ENCODE data around the gene LRMDA.
A peak's percentile ranks its signal among the peaks of the same experiment; 100 is the strongest.

Gene LRMDA

GRCh38 chr10:75880031-75880775, 448.8 kb downstream of the LRMDA start:
- Histone ChIP-seq H4K5ac (ENCODE audit: low read length) (no peak overlapping the region), H3K9ac (ENCODE audit: low read length) (no peak overlapping the region), H2BK15ac (replicated peaks; ENCODE audit: low read depth) (no peak overlapping the region), H2BK120ac (ENCODE audit: low read depth, low read length) (no peak overlapping the region), H3K4me3 (ENCODE audit: low read length) (no peak overlapping the region), H3K4me1 (ENCODE audit: control insufficient read depth, low read depth, low read length) (peaks cover 3% of the 10 kb centered on the region), H2AK5ac (ENCODE audit: low read length) (no peak overlapping the region), H3K4me2 (ENCODE audit: low read length) (no peak overlapping the region), H4K8ac (ENCODE audit: low read depth, low read length) (no peak overlapping the region), H3K79me1 (ENCODE audit: low read length) (no peaks in the 10 kb centered on the region), H3K79me2 (ENCODE audit: control insufficient read depth, insufficient read depth, low read length) (no peaks in the 10 kb centered on the region), H3K36me3 (ENCODE audit: control insufficient read depth, insufficient read depth, low read length) (no peaks in the 10 kb centered on the region), H3K56ac (ENCODE audit: low read length) (no peak overlapping the region), H3K27ac (ENCODE audit: low read depth, low read length) (no peak overlapping the region), H2BK5ac (ENCODE audit: low read length) (no peak overlapping the region), H3K23ac (ENCODE audit: low read length) (no peak overlapping the region), H3K27me3 (ENCODE audit: insufficient read depth, low read length, poor library complexity) (no peaks in the 10 kb centered on the region), H3K18ac (ENCODE audit: low read length) (no peak overlapping the region), H3K4ac (ENCODE audit: low read depth, low read length) (no peak overlapping the region)
- no CpG with 5 or more reads among the region's 4 CpGs for WGBS (ENCODE audit: extremely low coverage, insufficient coverage, low lambda C conversion rate)
- DNase-seq: no peak

GRCh38 chr10:75883081-75884072, 452.0 kb downstream of the LRMDA start:
- Histone ChIP-seq H3K79me1 (ENCODE audit: low read length) (no peaks in the 10 kb centered on the region), H3K4ac (ENCODE audit: low read depth, low read length) (no peak overlapping the region), H4K5ac (ENCODE audit: low read length) (no peak overlapping the region), H2AK5ac (ENCODE audit: low read length) (no peak overlapping the region), H3K27ac (ENCODE audit: low read depth, low read length) (no peak overlapping the region), H3K56ac (ENCODE audit: low read length) (no peak overlapping the region), H2BK15ac (replicated peaks; ENCODE audit: low read depth) (no peak overlapping the region), H3K9ac (ENCODE audit: low read length) (no peak overlapping the region), H3K18ac (ENCODE audit: low read length) (no peak overlapping the region), H3K4me2 (ENCODE audit: low read length) (no peak overlapping the region), H3K4me1 (ENCODE audit: control insufficient read depth, low read depth, low read length) (no peaks in the 10 kb centered on the region), H4K8ac (ENCODE audit: low read depth, low read length) (no peak overlapping the region), H2BK120ac (ENCODE audit: low read depth, low read length) (no peak overlapping the region), H3K23ac (ENCODE audit: low read length) (no peak overlapping the region), H3K4me3 (ENCODE audit: low read length) (no peak overlapping the region), H3K79me2 (ENCODE audit: control insufficient read depth, insufficient read depth, low read length) (no peaks in the 10 kb centered on the region), H3K36me3 (ENCODE audit: control insufficient read depth, insufficient read depth, low read length) (no peaks in the 10 kb centered on the region), H2BK5ac (ENCODE audit: low read length) (no peak overlapping the region), H3K27me3 (ENCODE audit: insufficient read depth, low read length, poor library complexity) (no peaks in the 10 kb centered on the region)
- no peak for DNase-seq
- no CpG with 5 or more reads among the region's 9 CpGs for WGBS (ENCODE audit: extremely low coverage, insufficient coverage, low lambda C conversion rate)

- Histone ChIP-seq H3K56ac (ENCODE audit: low read length) (no peak overlapping the region), H3K79me2 (ENCODE audit: control insufficient read depth, insufficient read depth, low read length) (no peaks in the 10 kb centered on the region), H3K27ac (ENCODE audit: low read depth, low read length) (no peak overlapping the region), H3K23ac (ENCODE audit: low read length) (no peak overlapping the region), H3K4me2 (ENCODE audit: low read length) (no peak overlapping the region), H2BK15ac (replicated peaks; ENCODE audit: low read depth) (no peak overlapping the region), H4K8ac (ENCODE audit: low read depth, low read length) (no peak overlapping the region), H2BK5ac (ENCODE audit: low read length) (no peak overlapping the region), H2BK120ac (ENCODE audit: low read depth, low read length) (no peak overlapping the region), H3K27me3 (ENCODE audit: insufficient read depth, low read length, poor library complexity) (no peaks in the 10 kb centered on the region), H3K4me1 (ENCODE audit: control insufficient read depth, low read depth, low read length) (no peaks in the 10 kb centered on the region), H4K5ac (ENCODE audit: low read length) (no peak overlapping the region), H3K36me3 (ENCODE audit: control insufficient read depth, insufficient read depth, low read length) (no peaks in the 10 kb centered on the region), H2AK5ac (ENCODE audit: low read length) (no peak overlapping the region), H3K9ac (ENCODE audit: low read length) (no peak overlapping the region), H3K4me3 (ENCODE audit: low read length) (no peak overlapping the region), H3K4ac (ENCODE audit: low read depth, low read length) (no peak overlapping the region), H3K18ac (ENCODE audit: low read length) (no peak overlapping the region), H3K79me1 (ENCODE audit: low read length) (no peaks in the 10 kb centered on the region)
- no peak for DNase-seq
- WGBS (ENCODE audit: extremely low coverage, insufficient coverage, low lambda C conversion rate): no CpG with 5 or more reads among the region's 5 CpGs
These were observed 453.4 kb downstream of the LRMDA start for GRCh38 chr10:75884808-75885207.

GRCh38 chr10:75887369-75887768, 455.9 kb downstream of the LRMDA start:
- DNase-seq: no peak
- WGBS (ENCODE audit: extremely low coverage, insufficient coverage, low lambda C conversion rate): no CpG with 5 or more reads among the region's 2 CpGs
- no peak overlapping the region for H4K8ac ChIP-seq (ENCODE audit: low read depth, low read length)

GRCh38 chr10:75887992-75888680, 456.7 kb downstream of the LRMDA start:
- Histone ChIP-seq H3K4me1 (ENCODE audit: control insufficient read depth, low read depth, low read length) (no peaks in the 10 kb centered on the region), H3K18ac (ENCODE audit: low read length) (no peak overlapping the region), H3K79me2 (ENCODE audit: control insufficient read depth, insufficient read depth, low read length) (no peaks in the 10 kb centered on the region), H3K79me1 (ENCODE audit: low read length) (no peaks in the 10 kb centered on the region), H2AK5ac (ENCODE audit: low read length) (no peak overlapping the region), H2BK15ac (replicated peaks; ENCODE audit: low read depth) (no peak overlapping the region), H4K8ac (ENCODE audit: low read depth, low read length) (no peak overlapping the region), H3K4ac (ENCODE audit: low read depth, low read length) (peak overlapping the region; percentile 21), H2BK5ac (ENCODE audit: low read length) (no peak overlapping the region), H3K4me3 (ENCODE audit: low read length) (no peak overlapping the region), H4K5ac (ENCODE audit: low read length) (no peak overlapping the region), H3K27ac (ENCODE audit: low read depth, low read length) (no peak overlapping the region), H2BK120ac (ENCODE audit: low read depth, low read length) (no peak overlapping the region), H3K27me3 (ENCODE audit: insufficient read depth, low read length, poor library complexity) (no peaks in the 10 kb centered on the region), H3K9ac (ENCODE audit: low read length) (no peak overlapping the region), H3K4me2 (ENCODE audit: low read length) (no peak overlapping the region), H3K36me3 (ENCODE audit: control insufficient read depth, insufficient read depth, low read length) (no peaks in the 10 kb centered on the region), H3K56ac (ENCODE audit: low read length) (no peak overlapping the region), H3K23ac (ENCODE audit: low read length) (no peak overlapping the region)
- WGBS (ENCODE audit: extremely low coverage, insufficient coverage, low lambda C conversion rate): no CpG with 5 or more reads among the region's 11 CpGs
- no peak for DNase-seq

More at GRCh38 chr10:75887369-75887768, 455.9 kb downstream of the LRMDA start:
- H3K79me2 ChIP-seq (ENCODE audit: control insufficient read depth, insufficient read depth, low read length): no peaks in the 10 kb centered on the region
- no peak overlapping the region for H2BK120ac ChIP-seq (ENCODE audit: low read depth, low read length)
- H3K9ac ChIP-seq (ENCODE audit: low read length): no peak overlapping the region
- H3K4ac ChIP-seq (ENCODE audit: low read depth, low read length): no peak overlapping the region
- no peak overlapping the region for H3K56ac ChIP-seq (ENCODE audit: low read length)
- H2AK5ac ChIP-seq (ENCODE audit: low read length): no peak overlapping the region
- H3K18ac ChIP-seq (ENCODE audit: low read length): no peak overlapping the region
- H3K4me3 ChIP-seq (ENCODE audit: low read length): no peak overlapping the region
- no peak overlapping the region for H2BK5ac ChIP-seq (ENCODE audit: low read length)
- no peaks in the 10 kb centered on the region for H3K27me3 ChIP-seq (ENCODE audit: insufficient read depth, low read length, poor library complexity)
- no peak overlapping the region for H2BK15ac ChIP-seq (replicated peaks; ENCODE audit: low read depth)
- H3K36me3 ChIP-seq (ENCODE audit: control insufficient read depth, insufficient read depth, low read length): no peaks in the 10 kb centered on the region
- no peak overlapping the region for H3K23ac ChIP-seq (ENCODE audit: low read length)
- H4K5ac ChIP-seq (ENCODE audit: low read length): no peak overlapping the region
- H3K79me1 ChIP-seq (ENCODE audit: low read length): no peaks in the 10 kb centered on the region
- H3K4me1 ChIP-seq (ENCODE audit: control insufficient read depth, low read depth, low read length): no peaks in the 10 kb centered on the region
- H3K27ac ChIP-seq (ENCODE audit: low read depth, low read length): no peak overlapping the region
- no peak overlapping the region for H3K4me2 ChIP-seq (ENCODE audit: low read length)
